ENCODE results near the gene ZDHHC8. TPM values are rescaled to one million over a fixed set of nuclear protein-coding genes. Genes with fewer than 3 reads are reported as not detected.

ZDHHC8 gene
- total RNA-seq, 1 donor from 2014 or later: 118 TPM

- no peaks in the 10 kb centered on the region for H3K4me1 Mint-ChIP-seq (ENCODE audit: unreplicated experiment)
- peaks cover 9% of the 10 kb centered on the region for H3K27me3 Mint-ChIP-seq (ENCODE audit: unreplicated experiment)
- no peak overlapping the region for H3K27ac Mint-ChIP-seq (ENCODE audit: unreplicated experiment)
- peak overlapping the region; percentile 62 for H3K4me3 Mint-ChIP-seq (ENCODE audit: unreplicated experiment)
- TF ChIP-seq CTCF (IDR thresholded peaks at IDR 0.05; ENCODE audit: unreplicated experiment): no peak
- no peaks in the 10 kb centered on the region for H3K9me3 Mint-ChIP-seq (ENCODE audit: unreplicated experiment)
- H3K36me3 Mint-ChIP-seq (ENCODE audit: low read depth, unreplicated experiment): no peaks in the 10 kb centered on the region
- DNase-seq (ENCODE audit: low spot score): no peak
Observed at GRCh38 chr22:20133930-20134549, 2.4 kb downstream of the ZDHHC8 start.

GRCh38 chr22:20135265-20135664, 3.7 kb downstream of the ZDHHC8 start:
- peaks cover 7% of the 10 kb centered on the region for H3K4me1 Mint-ChIP-seq (ENCODE audit: unreplicated experiment)
- peaks cover 4% of the 10 kb centered on the region for H3K27me3 Mint-ChIP-seq (ENCODE audit: unreplicated experiment)

DNA sequence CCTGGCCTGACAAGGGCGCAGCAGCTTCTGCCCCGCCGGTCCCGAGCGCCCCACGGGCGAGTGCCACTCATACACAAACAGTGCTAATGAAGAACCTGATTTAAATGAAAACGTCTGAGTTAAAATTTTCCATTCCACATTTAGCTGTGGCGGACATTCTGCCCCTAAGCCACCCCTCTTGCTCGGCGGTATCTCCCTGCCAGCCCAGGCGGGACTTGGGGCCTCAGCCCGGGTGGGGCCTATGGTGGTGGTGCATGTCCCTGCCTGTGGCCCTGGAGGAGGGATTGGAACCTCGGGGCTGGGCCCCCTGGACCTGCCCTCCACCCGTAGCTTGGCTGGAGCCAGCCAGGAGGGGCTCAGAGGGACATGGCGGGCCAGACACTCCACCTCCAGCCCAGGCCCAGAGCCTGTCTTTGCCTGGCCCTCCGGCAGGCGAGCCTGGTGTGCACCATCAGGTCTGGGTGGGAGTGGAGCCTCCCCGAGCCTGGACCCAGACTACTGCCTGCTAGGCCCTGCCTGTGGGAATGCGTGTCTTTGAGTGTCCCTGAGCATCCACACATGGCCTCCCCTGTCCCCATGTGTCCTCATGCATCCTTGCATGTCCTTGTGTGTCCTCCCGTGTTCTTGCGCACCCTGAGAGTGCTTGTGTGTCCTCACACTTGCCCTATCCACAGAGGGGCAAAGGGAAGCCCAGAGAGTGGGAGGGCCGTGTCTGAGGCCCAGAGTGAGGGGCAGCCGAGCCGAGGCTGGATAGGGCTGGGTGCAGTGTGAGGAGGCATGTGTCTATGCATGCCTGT, 4.4 kb downstream of the ZDHHC8 start:
- Mint-ChIP-seq H3K27ac (ENCODE audit: unreplicated experiment) (no peak overlapping the region), H3K9me3 (ENCODE audit: unreplicated experiment) (no peaks in the 10 kb centered on the region), H3K4me3 (ENCODE audit: unreplicated experiment) (no peak overlapping the region), H3K4me1 (ENCODE audit: unreplicated experiment) (peaks cover 7% of the 10 kb centered on the region), H3K36me3 (ENCODE audit: low read depth, unreplicated experiment) (peaks cover 7% of the 10 kb centered on the region), H3K27me3 (ENCODE audit: unreplicated experiment) (peaks cover 4% of the 10 kb centered on the region)
- no peak for TF ChIP-seq CTCF (IDR thresholded peaks at IDR 0.05; ENCODE audit: unreplicated experiment)
- no peak for DNase-seq (ENCODE audit: low spot score)

More at GRCh38 chr22:20135265-20135664, 3.7 kb downstream of the ZDHHC8 start:
- Mint-ChIP-seq H3K36me3 (ENCODE audit: low read depth, unreplicated experiment) (peaks cover 7% of the 10 kb centered on the region), H3K27ac (ENCODE audit: unreplicated experiment) (no peak overlapping the region), H3K4me3 (ENCODE audit: unreplicated experiment) (no peak overlapping the region), H3K9me3 (ENCODE audit: unreplicated experiment) (no peaks in the 10 kb centered on the region)
- TF ChIP-seq CTCF (IDR thresholded peaks at IDR 0.05; ENCODE audit: unreplicated experiment): no peak
- no peak for DNase-seq (ENCODE audit: low spot score)

DNA sequence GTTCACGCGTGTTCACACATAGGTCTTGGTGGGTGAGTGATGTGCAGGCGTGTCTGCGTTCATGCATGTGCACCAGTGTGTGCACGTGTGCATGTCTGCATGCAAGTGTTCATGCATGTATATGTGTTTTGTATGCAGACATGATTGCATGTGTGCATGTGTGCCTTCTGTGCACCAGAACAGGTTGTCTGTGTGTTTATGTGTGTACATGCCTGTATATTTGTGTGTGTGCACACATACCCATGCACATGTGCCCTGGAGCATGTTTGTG, 4.9 kb downstream of the ZDHHC8 start:
- Mint-ChIP-seq H3K4me1 (ENCODE audit: unreplicated experiment) (peaks cover 7% of the 10 kb centered on the region), H3K36me3 (ENCODE audit: low read depth, unreplicated experiment) (peaks cover 7% of the 10 kb centered on the region), H3K27ac (ENCODE audit: unreplicated experiment) (no peak overlapping the region), H3K27me3 (ENCODE audit: unreplicated experiment) (peaks cover 4% of the 10 kb centered on the region), H3K4me3 (ENCODE audit: unreplicated experiment) (no peak overlapping the region), H3K9me3 (ENCODE audit: unreplicated experiment) (no peaks in the 10 kb centered on the region)
- DNase-seq (ENCODE audit: low spot score): no peak
- no peak for TF ChIP-seq CTCF (IDR thresholded peaks at IDR 0.05; ENCODE audit: unreplicated experiment)

- Mint-ChIP-seq H3K27ac (ENCODE audit: unreplicated experiment) (no peak overlapping the region), H3K27me3 (ENCODE audit: unreplicated experiment) (peaks cover 4% of the 10 kb centered on the region), H3K4me3 (ENCODE audit: unreplicated experiment) (no peak overlapping the region), H3K9me3 (ENCODE audit: unreplicated experiment) (no peaks in the 10 kb centered on the region), H3K36me3 (ENCODE audit: low read depth, unreplicated experiment) (peaks cover 7% of the 10 kb centered on the region), H3K4me1 (ENCODE audit: unreplicated experiment) (peaks cover 7% of the 10 kb centered on the region)
- TF ChIP-seq CTCF (IDR thresholded peaks at IDR 0.05; ENCODE audit: unreplicated experiment): no peak
- DNase-seq (ENCODE audit: low spot score): no peak
Observed at GRCh38 chr22:20137113-20137512, 5.5 kb downstream of the ZDHHC8 start.

All from endothelial cell (in vitro differentiated cells).